ENCODE data around the gene CEP41. TPM values are rescaled to one million over a fixed set of nuclear protein-coding genes. Genes with fewer than 3 reads are reported as not detected.

Gene CEP41
- total RNA-seq, 3 donors from 2014 or later: 9.5 to 13.9 (median 13.2) TPM

Other genes with a start within 250 kb of the CEP41 start
- gene TMEM209, start 235.6 kb downstream of the CEP41 start, total RNA-seq: 10 to 100 TPM; 44.5 to 46.4 (median 45.0) TPM
- gene SSMEM1, start 233.2 kb downstream of the CEP41 start, total RNA-seq: not detected
- gene CPA2, start 174.2 kb downstream of the CEP41 start, total RNA-seq: 1 to 10 TPM in 1 of 3 donors, under 1 TPM in 2; 0.55 to 1.5 (median 0.87) TPM
- gene CPA4, start 147.9 kb downstream of the CEP41 start, total RNA-seq: under 1 TPM in 2 of 3 donors, not detected in 1; 0.18 to 0.29 TPM
- gene CPA5, start 96.2 kb downstream of the CEP41 start, total RNA-seq: 1 to 10 TPM in 1 of 3 donors, not detected in 2; 1.0 TPM
- 10 to 100 TPM in 1 of 3 donors, 1 to 10 TPM in 2; 4.9 to 11.6 (median 7.4) TPM for gene CPA1, start 60.5 kb downstream of the CEP41 start, total RNA-seq
- 1 to 10 TPM; 3.5 to 5.9 (median 5.2) TPM for gene MEST, start 51.1 kb upstream of the CEP41 start, total RNA-seq
- gene COPG2, start 227.7 kb upstream of the CEP41 start, total RNA-seq: 10 to 100 TPM; 13.9 to 16.2 (median 15.4) TPM
- not detected for gene TSGA13, start 245.5 kb upstream of the CEP41 start, total RNA-seq

Measured in activated T-cell treated with anti-CD3 and anti-CD28 coated beads, Interleukin-2, amount 50 U/mL, for 4 hours (primary cell).